ENCODE results near the gene AP1S1.
"Not testable (repeated sequence)": the region's sequence is repeated elsewhere in the genome, so short reads cannot be mapped to it uniquely, and the experiment has no call there.

- not testable (repeated sequence) for TF ChIP-seq POLR2A (IDR thresholded peaks at IDR 0.05; ENCODE audit: low read length); GATA1 (IDR thresholded peaks at IDR 0.05; ENCODE audit: low read depth, low read length)
Measured at GRCh38 chr7:101113140-101113539, 41.1 kb upstream of the AP1S1 start.
